OCI-LY3 (cell line): Measurements from ENCODE around the gene STT3B.

Experiments
- CTCF ChIP-seq: fragments of 200-600, 300-600 bp; sonication (generic); IDR thresholded peaks from 2 replicates; pipeline ENCODE4 v1.5.1; 2014; ENCODE audit warnings: antibody characterized with exemption, low read length, low read depth
- EZH2phosphoT487 ChIP-seq: fragments of 200-600 bp; shearing (Covaris generic); IDR thresholded peaks from 2 replicates; pipeline ENCODE4 v1.6.1; 2018; ENCODE audit warnings: antibody characterized with exemption, mixed run types, low read depth

- TF ChIP-seq CTCF (no peak), EZH2phosphoT487 (no peak)
Measured at GRCh38 chr3:31645256-31645655, 112.5 kb downstream of the STT3B start.
